Measurements from ENCODE around the gene CACNA1G.

CACNA1G gene

GRCh38 chr17:50586421-50587247 lies 26.1 kb downstream of the CACNA1G start:
- DNase-seq (ENCODE audit: insufficient read length, low spot score) (no peak), FAIRE-seq (no peak)
- TF ChIP-seq POLR2A (IDR thresholded peaks at IDR 0.05; ENCODE audit: low read depth, low read length), result no peak

- FAIRE-seq (no peak), DNase-seq (ENCODE audit: insufficient read length, low spot score) (no peak)
- no peak for TF ChIP-seq POLR2A (IDR thresholded peaks at IDR 0.05; ENCODE audit: low read depth, low read length)
These were observed 27.1 kb downstream of the CACNA1G start for GRCh38 chr17:50587571-50587970.

GRCh38 chr17:50588391-50589049 lies 28.0 kb downstream of the CACNA1G start:
- FAIRE-seq (no peak), DNase-seq (ENCODE audit: insufficient read length, low spot score) (no peak)
- TF ChIP-seq POLR2A (IDR thresholded peaks at IDR 0.05; ENCODE audit: low read depth, low read length), result no peak

DNA sequence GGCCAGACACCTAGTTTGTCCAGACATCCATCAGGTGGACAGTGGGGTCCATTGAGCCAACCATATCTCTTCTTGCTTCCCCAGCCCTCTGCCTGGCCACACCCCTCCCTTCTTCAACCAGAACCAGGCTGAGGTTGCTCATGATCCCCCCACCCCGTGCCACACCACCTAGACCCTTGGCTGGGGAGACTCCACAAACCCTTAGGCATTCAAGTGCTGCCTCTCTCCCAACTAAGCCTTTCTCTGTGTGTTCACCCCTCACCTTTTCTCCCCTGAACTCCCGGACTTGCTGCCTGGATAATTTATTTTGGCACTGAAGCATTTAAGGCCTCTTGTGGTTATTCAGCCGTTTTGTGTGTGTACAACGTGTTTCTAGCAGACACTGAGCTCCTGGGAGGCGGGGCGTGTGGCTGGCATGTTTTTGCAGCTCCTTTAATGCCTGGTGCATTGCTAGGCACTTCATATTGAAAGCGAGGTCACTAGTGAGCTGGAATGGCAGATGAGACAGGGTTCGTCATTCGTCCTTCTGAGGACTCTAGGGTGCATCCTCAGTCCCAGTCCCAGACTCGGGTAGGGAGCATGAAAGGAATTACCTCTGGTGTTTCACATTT lies 28.7 kb downstream of the CACNA1G start:
- DNase-seq (ENCODE audit: insufficient read length, low spot score) (no peak), FAIRE-seq (no peak)
- TF ChIP-seq POLR2A (IDR thresholded peaks at IDR 0.05; ENCODE audit: low read depth, low read length), result no peak

DNA sequence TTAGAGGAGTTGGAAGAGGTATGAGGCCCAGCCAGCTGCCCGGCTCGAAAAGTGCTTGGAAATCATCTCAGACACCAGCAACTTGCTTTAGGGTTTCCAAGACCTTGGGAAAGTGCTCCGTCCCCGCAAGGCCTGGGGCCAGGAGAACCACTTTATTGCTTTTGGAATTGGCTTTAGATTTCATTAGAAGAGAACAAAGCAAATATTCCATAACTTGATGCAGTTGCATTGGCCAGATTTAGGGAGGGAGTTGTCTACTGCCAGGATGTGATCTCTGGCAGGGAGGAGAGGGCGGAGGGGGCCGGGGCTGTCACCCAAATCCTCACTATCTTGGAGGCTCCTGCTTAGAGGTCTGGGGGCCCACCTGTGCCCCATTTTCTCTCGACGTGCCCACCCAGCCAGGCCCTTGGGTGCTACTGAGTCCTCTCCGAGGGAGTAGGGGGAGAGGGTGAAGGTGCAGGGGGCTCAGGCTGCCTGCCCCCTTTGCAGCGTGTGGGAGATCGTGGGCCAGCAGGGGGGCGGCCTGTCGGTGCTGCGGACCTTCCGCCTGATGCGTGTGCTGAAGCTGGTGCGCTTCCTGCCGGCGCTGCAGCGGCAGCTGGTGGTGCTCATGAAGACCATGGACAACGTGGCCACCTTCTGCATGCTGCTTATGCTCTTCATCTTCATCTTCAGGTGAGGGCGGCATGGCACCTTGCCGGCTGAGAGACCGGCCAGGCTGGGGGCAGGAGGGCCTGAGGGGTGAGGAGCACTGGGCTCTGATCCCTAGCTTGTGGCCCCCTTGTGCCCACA lies 30.6 kb downstream of the CACNA1G start:
- DNase-seq (ENCODE audit: insufficient read length, low spot score), result no peak
- no peak for TF ChIP-seq POLR2A (IDR thresholded peaks at IDR 0.05; ENCODE audit: low read depth, low read length)
- FAIRE-seq, result no peak

DNA sequence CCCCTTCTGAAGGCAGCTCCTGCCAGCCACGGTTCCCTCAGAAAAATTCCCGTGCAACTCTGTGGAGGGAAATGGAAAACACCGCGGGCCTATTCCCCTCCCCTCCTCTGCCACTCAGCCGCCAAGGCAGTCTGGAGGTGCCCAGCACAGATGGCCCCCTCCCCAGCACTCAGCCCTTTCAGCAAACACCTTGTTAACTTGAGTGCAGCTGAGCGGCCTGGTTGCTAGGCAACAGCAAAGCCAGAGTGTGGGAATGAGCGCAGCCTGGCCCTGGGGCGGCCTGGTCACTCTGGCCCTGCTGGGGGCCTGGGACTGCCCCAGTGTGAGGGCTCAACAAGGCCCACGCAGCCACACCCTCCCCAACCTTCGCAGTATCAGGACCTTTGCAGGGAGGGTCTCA lies 32.8 kb downstream of the CACNA1G start:
- TF ChIP-seq POLR2A (IDR thresholded peaks at IDR 0.05; ENCODE audit: low read depth, low read length), result no peak
- FAIRE-seq (no peak), DNase-seq (ENCODE audit: insufficient read length, low spot score) (no peak)

DNA sequence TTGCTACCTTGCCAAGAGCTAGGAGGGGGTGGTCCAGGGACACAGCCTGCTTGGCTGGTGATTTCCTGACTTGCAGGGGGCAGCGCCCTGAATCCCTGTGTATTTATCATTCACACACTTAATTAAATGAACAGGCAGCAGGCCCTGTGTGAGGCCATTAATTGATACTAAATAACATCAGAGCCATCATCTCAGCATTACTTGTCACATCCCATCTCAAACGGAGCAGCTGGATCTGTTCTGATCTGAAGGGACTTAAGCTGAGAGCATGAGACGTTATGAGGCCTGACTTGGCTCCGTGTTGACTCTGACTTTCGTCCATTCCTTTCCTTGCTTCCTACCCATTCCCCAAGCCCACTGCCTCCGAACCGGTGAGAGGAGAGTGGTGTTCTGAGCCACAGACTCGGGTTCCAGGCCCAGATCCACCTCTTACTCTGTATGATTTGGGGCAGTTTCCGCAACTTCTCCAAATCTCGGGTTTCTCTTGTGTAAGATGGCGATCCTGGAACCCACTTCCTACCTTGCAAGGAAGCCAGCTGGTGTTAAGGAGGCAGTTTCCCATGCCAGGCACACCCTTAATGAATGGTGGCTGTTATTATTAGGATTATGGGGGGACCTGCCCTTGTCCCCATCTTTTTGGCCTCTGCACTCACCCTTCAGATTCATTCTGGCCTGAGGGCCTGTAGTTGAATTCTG lies 33.8 kb downstream of the CACNA1G start:
- TF ChIP-seq POLR2A (IDR thresholded peaks at IDR 0.05; ENCODE audit: low read depth, low read length), result no peak
- FAIRE-seq, result no peak

GRCh38 chr17:50594892-50595291 lies 34.4 kb downstream of the CACNA1G start:
- TF ChIP-seq POLR2A (IDR thresholded peaks at IDR 0.05; ENCODE audit: low read depth, low read length), result no peak
- DNase-seq (ENCODE audit: insufficient read length, low spot score) (no peak), FAIRE-seq (no peak)

More for the DNA sequence above, 33.8 kb downstream of the CACNA1G start:
- DNase-seq (ENCODE audit: insufficient read length, low spot score), result no peak

DNA sequence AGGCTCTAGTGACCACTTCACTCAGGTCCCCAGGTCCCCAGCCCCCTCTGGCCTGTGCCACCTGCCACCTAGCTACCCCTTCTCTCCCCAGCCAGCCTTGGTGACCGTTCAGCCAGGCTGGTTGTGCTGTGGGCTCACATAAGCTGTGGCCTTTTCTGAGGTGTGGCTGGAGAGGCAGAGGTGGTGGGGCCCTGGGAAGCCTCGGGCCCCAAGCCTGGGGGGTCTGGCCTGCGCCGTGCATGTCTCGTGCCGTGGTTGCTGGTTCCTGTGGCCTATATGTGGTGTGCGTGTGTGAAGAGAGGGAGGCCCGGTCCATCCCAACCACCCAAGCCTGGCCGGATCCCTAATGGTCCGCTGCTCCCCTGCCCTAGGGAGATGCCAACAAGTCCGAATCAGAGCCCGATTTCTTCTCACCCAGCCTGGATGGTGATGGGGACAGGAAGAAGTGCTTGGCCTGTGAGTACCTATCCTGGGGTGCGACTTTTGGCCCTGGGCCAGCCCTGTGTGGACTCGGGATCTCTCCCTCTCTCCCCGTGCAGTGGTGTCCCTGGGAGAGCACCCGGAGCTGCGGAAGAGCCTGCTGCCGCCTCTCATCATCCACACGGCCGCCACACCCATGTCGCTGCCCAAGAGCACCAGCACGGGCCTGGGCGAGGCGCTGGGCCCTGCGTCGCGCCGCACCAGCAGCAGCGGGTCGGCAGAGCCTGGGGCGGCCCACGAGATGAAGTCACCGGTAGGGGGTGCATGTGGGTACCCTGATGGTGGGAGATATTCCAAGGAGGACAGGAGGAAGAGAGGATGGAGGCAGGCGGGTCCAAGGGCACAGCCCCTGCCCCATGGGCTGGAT lies 35.9 kb downstream of the CACNA1G start:
- no peak for DNase-seq (ENCODE audit: insufficient read length, low spot score)
- no peak for FAIRE-seq
- TF ChIP-seq POLR2A (IDR thresholded peaks at IDR 0.05; ENCODE audit: low read depth, low read length), result no peak

GRCh38 chr17:50598487-50598886 lies 38.0 kb downstream of the CACNA1G start:
- TF ChIP-seq POLR2A (IDR thresholded peaks at IDR 0.05; ENCODE audit: low read depth, low read length), result no peak
- no peak for FAIRE-seq
- no peak for DNase-seq (ENCODE audit: insufficient read length, low spot score)

GRCh38 chr17:50599606-50600005 lies 39.1 kb downstream of the CACNA1G start:
- no peak for DNase-seq (ENCODE audit: insufficient read length, low spot score)
- no peak for TF ChIP-seq POLR2A (IDR thresholded peaks at IDR 0.05; ENCODE audit: low read depth, low read length)
- no peak for FAIRE-seq

DNA sequence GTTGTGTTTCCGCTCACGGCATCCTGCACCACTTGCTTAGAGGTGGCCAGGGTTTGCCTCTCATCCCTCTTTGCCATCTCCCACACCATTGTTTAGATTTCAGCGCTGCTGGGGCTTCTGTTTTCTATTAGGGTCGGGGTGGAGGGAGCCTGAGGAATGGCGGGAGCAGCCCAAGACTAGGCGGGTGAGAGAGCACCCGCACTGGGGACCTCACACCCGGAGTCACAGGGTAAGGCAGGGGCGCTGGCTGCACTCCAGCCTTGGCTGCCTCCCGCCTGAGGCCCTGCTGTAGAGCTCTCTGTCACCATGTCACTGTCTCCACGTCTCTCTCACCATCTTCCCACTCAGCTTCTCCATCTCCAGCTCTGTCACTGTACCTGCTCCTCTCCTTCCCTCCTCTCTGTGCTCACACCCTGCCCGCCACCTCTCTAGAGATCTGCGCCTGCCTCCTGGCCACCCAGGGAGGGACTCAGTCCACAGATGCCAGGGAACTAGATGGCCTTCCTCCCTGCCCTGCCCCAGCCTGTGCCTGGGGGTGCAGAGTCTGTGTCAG lies 41.4 kb downstream of the CACNA1G start:
- TF ChIP-seq POLR2A (IDR thresholded peaks at IDR 0.05; ENCODE audit: low read depth, low read length), result no peak
- DNase-seq (ENCODE audit: insufficient read length, low spot score) (no peak), FAIRE-seq (no peak)

Data from H54 (cell line).